Stromal cell of bone marrow (primary cell): ENCODE results near the gene OBSL1.

ENCODE experiments used
- DNase-seq: peaks from one replicate; pipeline ENCODE4 v3.0.0-alpha.2; 2012; ENCODE audit warnings: low read depth

The OBSL1 gene

DNA sequence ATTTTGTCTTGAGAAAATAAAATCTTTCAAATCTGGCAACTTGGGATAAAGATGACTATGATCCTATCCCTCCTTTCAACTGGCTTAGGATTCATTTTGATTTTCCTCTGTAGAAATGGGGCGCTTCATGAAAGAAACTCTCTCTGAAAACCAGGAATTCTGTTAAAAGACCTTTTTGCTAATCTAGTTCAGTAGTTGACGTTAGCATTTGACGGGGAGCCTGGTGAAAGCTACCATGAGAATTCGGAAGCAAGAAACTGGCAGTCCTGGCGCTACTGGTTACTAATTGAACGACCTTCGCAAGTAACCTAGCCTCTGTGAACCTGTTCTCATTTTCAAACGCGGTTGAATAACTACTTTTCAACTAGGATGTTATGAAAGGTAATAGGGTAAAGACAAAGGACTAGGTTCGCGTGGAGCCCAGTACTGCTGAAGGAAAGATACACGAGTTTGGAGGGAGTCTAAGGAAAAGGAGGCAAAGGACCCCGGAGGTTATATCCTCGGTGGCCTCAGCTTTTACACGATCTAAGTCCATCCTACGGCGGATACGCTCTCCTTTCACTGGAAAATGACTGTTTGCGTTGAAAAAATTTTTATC is 25.7 kb upstream of the OBSL1 start:
- peak; percentile 13 for DNase-seq

DNA sequence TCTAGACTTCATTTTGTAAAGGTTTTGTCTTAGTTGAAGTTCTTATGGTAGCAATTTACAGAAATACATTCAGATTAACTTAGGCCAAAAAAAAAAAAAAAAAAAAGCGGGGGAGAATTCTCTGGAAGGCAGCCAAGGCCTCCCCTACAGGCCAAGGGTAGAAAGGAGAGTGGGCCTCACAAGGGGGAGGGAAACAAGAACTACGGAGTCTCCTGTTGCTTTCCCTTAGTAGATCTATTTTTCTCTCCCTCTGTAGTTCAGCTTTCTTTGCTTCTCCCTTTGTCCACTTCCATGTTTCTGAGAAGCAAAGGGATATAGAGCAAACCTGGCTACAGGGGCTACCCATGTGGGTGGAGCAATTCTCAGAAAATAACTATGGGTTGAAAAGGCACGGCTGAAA is 23.9 kb upstream of the OBSL1 start:
- no peak for DNase-seq

- no peak for DNase-seq
Measured at GRCh38 chr2:219593154-219593553, 21.8 kb upstream of the OBSL1 start.

DNA sequence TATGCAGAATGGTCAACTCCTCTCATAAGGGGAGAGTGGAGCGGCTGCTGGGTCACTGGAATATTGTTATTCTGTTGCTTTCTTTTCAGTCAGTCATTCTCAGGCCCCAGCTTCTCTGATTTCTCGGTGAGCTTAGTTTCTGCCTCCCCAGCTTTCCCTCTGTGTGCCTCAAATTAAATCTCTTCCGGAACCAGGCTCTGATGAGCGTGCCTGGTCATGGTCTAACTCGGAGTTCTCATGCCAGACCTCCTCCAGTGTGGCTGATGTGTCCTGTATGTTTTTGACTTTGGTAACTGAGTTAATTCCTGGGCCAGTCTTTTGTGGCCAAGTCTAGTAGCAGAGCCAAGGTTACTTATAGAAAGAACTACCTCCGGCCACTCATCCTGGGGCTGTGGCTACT is 21.4 kb upstream of the OBSL1 start:
- DNase-seq, result no peak

DNA sequence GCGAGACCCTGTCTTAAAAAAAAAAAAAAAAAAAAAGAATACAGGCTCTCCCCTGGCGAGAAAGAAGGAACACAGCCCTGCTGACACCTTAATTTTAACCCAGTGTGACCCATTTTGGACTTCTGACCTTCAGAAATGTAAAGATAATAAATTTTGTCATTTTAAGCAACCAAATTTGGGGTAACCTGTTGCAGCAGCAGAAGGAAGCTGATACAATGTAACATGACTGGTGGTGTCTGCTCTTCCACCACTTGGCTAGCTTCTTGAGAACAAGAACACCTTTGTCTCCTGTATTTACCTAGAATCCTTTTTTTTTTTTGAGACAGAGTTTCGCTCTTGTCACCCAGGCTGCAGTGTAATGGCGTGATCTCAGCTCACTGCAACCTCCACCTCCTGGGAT is 19.8 kb upstream of the OBSL1 start:
- no peak for DNase-seq

- DNase-seq, result no peak
Measured at GRCh38 chr2:219581346-219581745, 10.0 kb upstream of the OBSL1 start.

DNA sequence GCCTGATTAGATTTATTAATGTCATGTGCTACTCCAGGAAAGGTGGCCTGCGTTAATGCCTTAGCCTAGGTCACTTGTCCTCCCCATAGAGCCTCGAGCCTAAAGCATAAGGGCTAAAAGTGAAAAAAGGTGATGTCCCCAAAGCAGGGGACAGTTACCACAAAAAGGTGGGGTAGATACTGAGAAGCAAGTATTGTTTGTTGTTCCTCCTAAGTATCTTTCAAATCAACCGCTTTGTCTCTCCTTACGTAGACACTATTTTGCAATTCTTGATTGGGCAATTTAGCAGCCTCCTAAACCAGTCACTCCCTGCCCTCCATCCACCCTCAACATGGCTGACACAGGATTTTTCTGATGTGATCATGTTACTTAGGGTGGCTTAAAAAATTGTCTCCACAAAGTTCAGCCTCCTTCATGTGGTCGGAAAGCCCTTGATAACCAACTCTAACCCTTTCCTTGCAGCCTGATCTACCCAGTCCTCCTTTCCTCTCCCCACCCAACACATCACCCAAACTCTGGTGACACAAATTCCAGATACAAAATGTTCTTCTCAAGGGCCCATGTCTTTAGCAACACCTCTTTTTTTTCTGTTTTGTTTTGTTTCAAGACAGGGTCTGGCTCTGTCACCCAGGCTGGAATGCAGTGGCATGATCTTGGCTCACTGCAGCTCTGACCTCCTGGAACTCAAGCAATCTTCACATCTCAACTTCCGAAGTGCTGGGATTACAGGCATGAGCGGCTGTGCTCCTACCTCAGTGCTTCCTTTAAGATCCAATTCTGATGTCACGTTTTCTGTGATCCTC is 7.7 kb upstream of the OBSL1 start:
- no peak for DNase-seq

DNA sequence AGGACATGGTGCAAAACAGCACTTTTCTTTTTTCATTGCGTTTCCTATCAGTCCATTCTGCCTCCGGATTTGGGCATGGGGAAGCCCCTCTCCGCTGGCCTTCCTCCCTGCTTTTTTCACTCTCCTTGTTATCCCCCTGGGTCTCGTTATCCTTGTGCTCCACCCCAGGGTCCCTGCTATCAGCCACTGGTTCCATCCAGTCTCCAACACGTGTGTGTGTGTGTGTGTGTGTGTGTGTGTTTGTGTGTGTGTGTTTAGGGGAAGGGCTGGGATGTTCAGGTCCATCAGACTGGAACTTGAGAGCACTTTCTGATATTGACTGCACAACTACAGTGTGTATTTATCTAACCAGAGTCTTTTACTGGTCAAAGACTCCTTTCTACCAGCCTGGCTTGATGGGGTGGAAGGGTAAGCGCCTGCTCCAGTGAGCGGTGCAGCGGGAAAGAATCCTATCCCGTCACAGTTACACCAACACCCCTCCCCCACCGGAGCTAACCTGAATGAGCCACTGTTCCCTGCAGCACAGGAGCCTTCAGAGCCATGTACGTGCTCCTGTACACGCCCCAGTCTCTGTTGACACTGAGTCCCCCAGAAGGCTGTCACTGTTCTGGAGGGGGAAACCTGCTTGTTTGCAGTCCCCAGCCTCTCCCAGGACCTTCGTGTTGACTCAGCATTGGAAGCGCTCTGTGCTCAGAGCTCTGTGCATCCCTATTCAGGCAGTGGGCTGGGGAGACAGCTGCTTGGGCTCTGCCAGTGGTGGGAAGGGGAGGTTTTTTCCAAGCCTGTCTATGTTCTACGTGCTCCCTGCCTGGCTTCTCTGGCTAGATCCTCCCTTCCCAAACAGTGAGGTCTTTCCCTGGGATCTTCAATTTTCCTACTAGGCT is 5.4 kb upstream of the OBSL1 start:
- no peak for DNase-seq

DNA sequence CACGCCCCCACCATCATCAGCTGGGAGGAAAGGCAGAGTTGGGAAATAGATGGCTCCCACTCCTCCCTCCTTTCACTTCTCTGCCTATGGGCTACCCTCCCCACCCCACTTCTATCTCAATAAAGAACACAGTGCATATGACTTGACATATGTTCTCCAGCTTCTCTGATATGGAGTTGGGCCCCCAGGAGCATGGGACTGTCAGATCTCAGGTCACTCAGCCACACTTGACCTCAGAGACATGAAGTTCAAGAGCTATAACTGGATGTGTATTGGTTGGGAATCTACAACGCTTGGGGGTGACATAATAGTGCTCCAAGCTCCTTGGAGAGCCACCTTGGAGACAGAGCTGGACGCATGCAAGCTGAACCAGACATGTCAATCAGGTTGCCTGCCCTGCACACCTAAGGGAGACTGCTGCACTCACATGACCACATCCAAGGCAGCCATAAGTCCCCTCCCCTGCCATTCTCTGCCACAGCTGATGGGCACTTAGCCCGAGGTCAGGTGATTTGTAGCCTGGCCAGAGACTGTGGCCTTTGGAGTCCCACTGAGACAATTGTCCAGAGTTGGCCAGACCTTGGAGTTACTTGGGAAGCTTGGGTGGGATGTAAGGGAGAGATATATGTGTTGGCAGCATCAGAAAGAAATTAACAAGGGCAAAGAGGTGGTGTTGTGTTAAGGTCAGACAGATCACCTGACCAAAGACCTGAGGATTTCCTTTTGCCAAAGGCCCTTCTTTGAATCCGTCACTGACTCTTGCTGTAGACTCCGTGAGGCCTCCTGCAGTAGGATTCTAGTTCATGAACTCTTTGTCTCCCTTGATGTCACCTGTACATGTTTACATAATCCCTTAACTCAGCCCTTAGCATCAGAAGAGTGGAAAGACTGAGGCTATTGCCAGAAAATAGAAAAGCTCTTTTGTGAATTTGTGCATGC is 4.5 kb upstream of the OBSL1 start:
- no peak for DNase-seq

GRCh38 chr2:219574484-219575311 is 3.4 kb upstream of the OBSL1 start:
- DNase-seq, result no peak

DNA sequence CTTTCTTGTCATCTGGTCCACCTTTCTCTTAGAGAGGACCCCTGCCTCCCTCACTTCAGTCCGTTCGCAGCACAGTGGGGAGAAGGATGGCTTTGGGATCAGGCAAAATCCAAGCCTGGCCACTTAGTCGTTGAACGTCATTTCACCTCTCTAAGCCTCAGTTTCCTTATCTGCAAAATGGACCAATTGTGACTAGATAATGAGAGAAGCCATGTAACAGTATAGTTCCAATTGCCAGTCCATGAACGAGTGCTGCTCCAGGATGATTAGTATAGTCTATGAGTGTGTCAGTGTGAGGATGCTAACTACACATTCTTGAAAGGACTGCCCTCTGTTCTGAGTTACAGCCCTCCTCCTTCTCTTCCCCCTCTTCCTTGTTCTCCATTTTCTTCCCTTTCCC is 1.8 kb upstream of the OBSL1 start:
- DNase-seq, result no peak

DNA sequence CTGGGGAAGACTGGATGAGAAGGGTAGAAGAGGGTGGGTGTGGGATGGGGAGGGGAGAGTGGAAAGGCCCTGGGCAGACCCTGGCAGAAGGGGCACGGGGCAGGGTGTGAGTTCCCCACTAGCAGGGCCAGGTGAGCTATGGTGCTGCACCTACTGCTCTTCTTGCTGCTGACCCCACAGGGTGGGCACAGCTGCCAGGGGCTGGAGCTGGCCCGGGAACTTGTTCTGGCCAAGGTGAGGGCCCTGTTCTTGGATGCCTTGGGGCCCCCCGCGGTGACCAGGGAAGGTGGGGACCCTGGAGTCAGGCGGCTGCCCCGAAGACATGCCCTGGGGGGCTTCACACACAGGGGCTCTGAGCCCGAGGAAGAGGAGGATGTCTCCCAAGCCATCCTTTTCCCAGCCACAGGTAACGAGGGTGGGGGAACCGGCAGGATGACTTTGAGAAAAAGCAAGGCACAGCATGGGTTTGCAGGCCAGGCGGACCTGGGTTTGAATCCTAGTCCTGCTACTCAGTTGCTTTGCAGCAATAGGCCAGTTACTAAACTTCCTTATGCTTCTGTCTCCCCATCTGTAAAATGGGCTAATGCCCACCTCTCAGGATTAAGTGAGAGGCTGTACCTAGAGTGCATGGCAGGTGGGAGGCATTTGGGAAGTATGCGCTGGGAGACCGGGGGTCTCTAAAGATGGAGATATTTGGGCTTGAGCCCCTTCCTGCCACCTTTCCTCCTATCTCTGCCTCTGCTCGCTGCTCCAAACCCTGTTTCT is 1.1 kb upstream of the OBSL1 start, which contains the start of gene INHA:
INHA (plus strand) TSS at position 74 of the 765 bp plus-strand sequence; CDS start at position 139, 65 bp downstream.
- DNase-seq, result no peak

DNA sequence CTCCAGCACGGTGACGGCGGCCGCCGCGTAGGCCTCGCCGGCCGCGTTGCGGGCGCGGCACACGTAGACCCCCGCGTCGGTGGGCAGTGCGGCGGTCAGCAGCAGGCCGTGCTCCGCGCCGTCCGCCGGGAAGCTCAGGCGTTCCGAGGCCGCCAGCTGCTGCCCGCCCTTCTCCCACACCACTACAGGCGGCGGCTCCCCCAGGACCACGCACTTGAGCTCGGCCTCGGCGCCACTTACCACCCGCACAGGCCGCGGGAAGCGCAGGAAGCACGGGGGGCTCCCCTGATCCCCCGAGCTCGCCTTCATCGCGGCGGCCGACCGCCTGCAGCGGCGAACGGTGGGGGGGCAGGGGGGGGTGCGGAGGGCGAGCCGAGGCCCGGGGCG is 422 bp downstream of the OBSL1 start:
- DNase-seq, result no peak

DNA sequence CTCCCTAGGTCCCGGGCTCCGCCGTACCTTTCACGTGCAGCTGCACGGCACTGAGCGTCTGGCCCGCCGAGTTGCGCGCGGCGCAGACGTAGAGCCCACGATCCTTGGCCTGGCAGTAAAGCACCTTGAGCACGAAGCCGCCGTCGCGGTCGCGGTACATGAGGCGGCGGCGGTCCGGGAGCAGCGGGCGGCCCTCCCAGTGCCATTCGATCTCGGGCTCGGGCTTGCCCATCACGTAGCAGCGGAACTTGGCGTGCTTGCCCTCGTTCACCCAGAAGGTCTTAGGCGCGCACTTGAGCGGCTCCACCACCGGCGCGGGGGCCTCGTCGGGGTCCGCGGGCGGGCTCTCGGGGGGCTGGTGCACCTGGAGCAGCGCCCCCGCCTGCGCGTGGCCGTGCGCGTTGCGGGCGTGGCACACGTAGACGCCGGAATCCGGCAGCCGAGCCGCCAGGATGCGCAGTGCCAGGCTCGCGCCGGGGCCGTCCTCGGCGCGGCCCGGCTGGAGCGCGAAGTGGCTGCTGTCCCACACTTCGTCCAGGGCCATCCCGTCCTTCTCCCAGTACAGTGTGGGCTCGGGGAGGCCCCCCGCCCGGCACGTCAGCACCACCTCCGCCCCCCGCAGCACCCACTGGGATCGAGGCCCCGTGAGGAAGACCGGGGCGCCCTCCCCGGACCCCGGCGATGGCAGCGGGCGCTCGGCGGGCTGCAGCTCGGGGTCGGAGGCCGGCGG is 980 bp downstream of the OBSL1 start:
- DNase-seq, result no peak

- DNase-seq, result no peak
Measured at GRCh38 chr2:219569635-219570034, 1.7 kb downstream of the OBSL1 start.

DNA sequence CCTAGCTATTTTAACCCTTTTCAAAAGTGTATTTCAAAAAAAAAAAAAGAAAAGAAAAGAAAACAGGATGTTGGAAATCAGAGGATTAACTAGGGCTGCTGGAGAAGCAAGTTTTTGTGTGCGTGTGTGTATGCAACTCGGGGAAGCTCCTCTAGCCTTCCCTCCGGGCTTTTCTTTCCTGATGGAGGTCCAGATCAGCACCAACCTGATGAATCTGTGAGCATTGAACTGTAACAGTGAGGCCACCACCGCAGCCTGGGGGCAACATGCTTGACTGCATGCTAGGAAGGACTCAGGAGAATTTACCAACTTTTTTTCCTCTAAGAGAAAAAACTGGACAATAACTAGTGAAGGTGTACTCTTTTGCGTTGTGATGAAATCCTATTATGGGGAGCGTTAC is 2.3 kb downstream of the OBSL1 start:
- no peak for DNase-seq

- DNase-seq, result no peak
Measured at GRCh38 chr2:219567791-219568361, 3.5 kb downstream of the OBSL1 start.

GRCh38 chr2:219567131-219567530 is 4.2 kb downstream of the OBSL1 start:
- no peak for DNase-seq

DNA sequence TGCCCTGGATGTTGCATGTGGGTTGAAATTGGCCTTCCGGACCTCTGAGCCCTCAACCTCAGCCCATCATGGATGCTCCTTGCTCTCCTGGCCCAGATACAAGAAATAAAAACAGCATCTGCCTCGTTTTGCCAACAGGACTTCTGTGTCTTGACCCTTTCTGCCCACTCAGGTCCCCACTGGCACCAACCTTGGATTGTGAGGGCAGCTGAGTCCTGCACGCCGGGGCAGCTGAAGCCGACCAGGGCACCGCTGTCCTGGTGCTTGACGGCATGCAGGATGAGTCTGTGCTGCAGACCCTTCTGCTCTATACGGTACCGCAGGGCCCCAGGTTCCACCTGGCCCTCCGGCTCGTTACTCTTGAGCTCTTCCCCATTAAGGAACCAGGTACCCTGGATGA is 4.7 kb downstream of the OBSL1 start:
- no peak for DNase-seq
